HepG2 (cell line): ENCODE data around the gene PCDHGA1. TPM values are rescaled to one million over a fixed set of nuclear protein-coding genes. Genes with fewer than 3 reads are reported as not detected.

ENCODE experiments used
- ATAC-seq: fragments of 200-7000 bp; cut with Tn5 transposase; 3 replicates; pipeline ENCODE4 v1.9.1; 2020; ENCODE audit warnings: mild to moderate bottlenecking, moderate library complexity
- BruUV-seq: library from RNA; stranded (reverse); fragments of 400-500 nt; replicated peaks from 2 replicates; lab custom pipeline; 2021; lab: Mats Ljungman, UMichigan
- CTCF ChIA-PET: fragments of 300-600 bp; formaldehyde crosslinking; extraction: SDS; loops from one replicate; lab custom pipeline; 2021; ENCODE audit warnings: low total read pairs, inconsistent platforms, low intra/inter-chr PET ratio; lab: Yijun Ruan, JAX
- POLR2A ChIA-PET: fragments of 350-600 bp; sonication (Branson Sonifier 250); formaldehyde crosslinking; loops from one replicate; lab custom pipeline; 2020; ENCODE audit warnings: antibody characterized with exemption, inconsistent platforms; lab: Yijun Ruan, JAX
- DNase-seq: peaks from one replicate; pipeline ENCODE4 v3.0.0-alpha.2; 2015; ENCODE audit warnings: low spot score
- FAIRE-seq: peaks from 3 replicates; lab custom pipeline; 2011; peaks lifted over from hg19 to GRCh38; lab: Jason Lieb, UNC
- H2AFZ ChIP-seq: one replicate; pipeline ENCODE4 v1.6.1; 2011; ENCODE audit warnings: low read length, inconsistent platforms
- H3K27ac ChIP-seq: fragments of 300-600 bp; 3 replicates; pipeline ENCODE4 v1.8.0; 2011; ENCODE audit warnings: mixed run types, mild to moderate bottlenecking, mixed read lengths, low read length, inconsistent platforms; ENCODE audit not compliant: insufficient read depth; ENCODE audit errors: extremely low read length
- H3K27me3 ChIP-seq, 2 experiments: fragments of 200-600 bp in 1 of 2; 2 replicates in 1 of 2; 3 replicates in 1 of 2; pipeline versions ENCODE4 v1.6.0 to v1.8.0; 2011; ENCODE audit warnings: low read length in 2 of 2, mild to moderate bottlenecking in 2 of 2, moderate library complexity in 2 of 2, inconsistent platforms in 1 of 2; ENCODE audit not compliant: insufficient read depth in 2 of 2, control insufficient read depth in 1 of 2
- H3K36me3 ChIP-seq, 2 experiments: fragments of 200-600 bp in 1 of 2; replicated peaks in 1 of 2; 2 replicates in 1 of 2; 3 replicates in 1 of 2; pipeline versions ENCODE4 v1.5.1 to v1.8.0; 2011; ENCODE audit warnings: low read length in 2 of 2, inconsistent platforms in 1 of 2; ENCODE audit not compliant: insufficient read depth in 2 of 2, control insufficient read depth in 1 of 2
- H3K4me1 ChIP-seq: 2 replicates; pipeline ENCODE4 v1.5.1; 2012; ENCODE audit warnings: low read length, inconsistent platforms; ENCODE audit not compliant: insufficient read depth
- H3K4me2 ChIP-seq: 2 replicates; pipeline ENCODE4 v1.6.0; 2011; ENCODE audit warnings: low read depth, low read length, inconsistent platforms
- H3K4me3 ChIP-seq, 3 experiments: fragments of 200-600 bp in 1 of 3; sonication (generic), shearing (Covaris generic) in 1 of 3; replicated peaks in 1 of 3; 2 replicates each; pipeline ENCODE4 v1.5.1; 2011 to 2016; ENCODE audit warnings: low read length in 3 of 3, inconsistent platforms in 2 of 3, low read depth in 2 of 3, mild to moderate bottlenecking in 2 of 3, control low read depth in 1 of 3, mixed read lengths in 1 of 3; ENCODE audit not compliant: insufficient read depth in 1 of 3
- H3K79me2 ChIP-seq: one replicate; pipeline ENCODE4 v1.6.1; 2011; ENCODE audit warnings: low read length, inconsistent platforms; ENCODE audit not compliant: insufficient read depth
- H3K9ac ChIP-seq: 2 replicates; pipeline ENCODE4 v1.6.0; 2011; ENCODE audit warnings: mild to moderate bottlenecking, low read depth, low read length, inconsistent platforms; ENCODE audit not compliant: insufficient read depth
- H3K9me3 ChIP-seq: 2 replicates; pipeline ENCODE4 v1.5.1; 2012; ENCODE audit warnings: mild to moderate bottlenecking, low read length
- H4K20me1 ChIP-seq: 2 replicates; pipeline ENCODE4 v1.6.0; 2011; ENCODE audit warnings: inconsistent platforms, mild to moderate bottlenecking, low read length, moderate library complexity; ENCODE audit not compliant: insufficient read depth
- ATRX ChIP-seq: sonication (generic); formaldehyde crosslinking; IDR thresholded peaks from 2 replicates; pipeline ENCODE4 v1.4.0; 2020; ENCODE audit warnings: missing genetic modification reagents, borderline replicate concordance
- FLYWCH1 ChIP-seq: sonication (generic); formaldehyde crosslinking; IDR thresholded peaks from 2 replicates; pipeline ENCODE4 v1.8.1; 2023; ENCODE audit warnings: mild to moderate bottlenecking, missing genetic modification reagents
- HMG20A ChIP-seq: IDR thresholded peaks from 2 replicates; pipeline ENCODE4 v1.6.1; 2016; ENCODE audit warnings: borderline replicate concordance
- KLF13 ChIP-seq: sonication (generic); formaldehyde crosslinking; IDR thresholded peaks from 2 replicates; pipeline ENCODE4 v1.4.0; 2020; ENCODE audit warnings: mild to moderate bottlenecking, missing genetic modification reagents
- KMT2A ChIP-seq: sonication (generic); formaldehyde crosslinking; IDR thresholded peaks from 2 replicates; pipeline ENCODE4 v1.4.0; 2020; ENCODE audit warnings: missing genetic modification reagents
- POGZ ChIP-seq: sonication (generic); formaldehyde crosslinking; IDR thresholded peaks from 2 replicates; pipeline ENCODE4 v1.4.0; 2020; ENCODE audit warnings: mild to moderate bottlenecking, missing genetic modification reagents
- RARG ChIP-seq: sonication (generic); formaldehyde crosslinking; IDR thresholded peaks from 2 replicates; pipeline ENCODE4 v1.4.0; 2020; ENCODE audit warnings: low read depth, mild to moderate bottlenecking, missing genetic modification reagents
- RNF2 ChIP-seq: fragments of 450-650 bp; conservative IDR thresholded peaks from 2 replicates; pipeline ENCODE4 v1.6.1; 2016; ENCODE audit warnings: low read depth
- SALL1 ChIP-seq: sonication (generic); formaldehyde crosslinking; IDR thresholded peaks from 2 replicates; pipeline ENCODE4 v1.8.0; 2022; ENCODE audit warnings: mild to moderate bottlenecking, missing genetic modification reagents
- SALL2 ChIP-seq: sonication (generic); formaldehyde crosslinking; IDR thresholded peaks from 2 replicates; pipeline ENCODE4 v1.8.1; 2023; ENCODE audit warnings: mild to moderate bottlenecking, missing genetic modification reagents, inconsistent platforms
- SMYD3 ChIP-seq: sonication (generic); formaldehyde crosslinking; IDR thresholded peaks from 2 replicates; pipeline ENCODE4 v1.8.1; 2023; ENCODE audit warnings: mild to moderate bottlenecking, missing genetic modification reagents
- SPEN ChIP-seq: sonication (generic); formaldehyde crosslinking; IDR thresholded peaks from 2 replicates; pipeline ENCODE4 v1.5.1; 2020; ENCODE audit warnings: low read depth, mild to moderate bottlenecking, missing genetic modification reagents
- SRF ChIP-seq: IDR thresholded peaks from 2 replicates; pipeline ENCODE4 v1.6.1; 2011; ENCODE audit warnings: mild to moderate bottlenecking, low read depth, low read length, moderate library complexity
- SSRP1 ChIP-seq: IDR thresholded peaks from 2 replicates; pipeline ENCODE4 v1.6.1; 2016; ENCODE audit warnings: control low read depth
- ZNF318 ChIP-seq: sonication (generic); formaldehyde crosslinking; IDR thresholded peaks from 2 replicates; pipeline ENCODE4 v1.4.0; 2020; ENCODE audit warnings: mild to moderate bottlenecking, missing genetic modification reagents
- ZNF333 ChIP-seq: sonication (generic); formaldehyde crosslinking; IDR thresholded peaks from 2 replicates; pipeline ENCODE4 v1.4.0; 2020; ENCODE audit warnings: mild to moderate bottlenecking, missing genetic modification reagents, borderline replicate concordance
- ZNF878 ChIP-seq: sonication (generic); formaldehyde crosslinking; IDR thresholded peaks from 2 replicates; pipeline ENCODE4 v1.8.1; 2023; ENCODE audit warnings: mild to moderate bottlenecking, missing genetic modification reagents, moderate library complexity
- ZNF891 ChIP-seq: sonication (generic); formaldehyde crosslinking; IDR thresholded peaks from 2 replicates; pipeline ENCODE4 v1.5.0; 2020; ENCODE audit warnings: mild to moderate bottlenecking, missing genetic modification reagents
- ZSCAN29 ChIP-seq: sonication (generic); formaldehyde crosslinking; conservative IDR thresholded peaks from 2 replicates; pipeline ENCODE4 v1.4.0; 2020; ENCODE audit warnings: mild to moderate bottlenecking, missing genetic modification reagents
- WGBS: methylation state at CpG from one replicate; pipeline ENCODE4 v1.1.6; 2017; ENCODE audit warnings: low lambda C conversion rate; 5-methylcytosine and 5-hydroxymethylcytosine counted together
- in situ Hi-C: cut with HindIII; loops from 2 replicates; pipeline ENCODE4 v1.10.0; 2017; ENCODE audit warnings: low pct_unique_long_range_greater_than_20kb; ENCODE audit not compliant: extremely low pct_ligation_motif_present
- intact Hi-C: fragments of 100-400 bp; cut with micrococcal nuclease; formaldehyde crosslinking; loops from one replicate; pipeline ENCODE4 v1.10.0; 2022; ENCODE audit not compliant: unreplicated experiment
- polyA plus RNA-seq, 8 experiments: library from polyadenylated mRNA; depleted of rRNA in 3 of 8; stranded (reverse) in 7 of 8; unstranded in 1 of 8; fragments of >200 nt; fragmentation: Illumina TruSeq in 4 of 8; extraction: Trizol in 4 of 8; gene quantifications; 2 replicates each; pipeline versions ENCODE4 v1.2.1 to v1.2.3, GENCODE V29; 2011 to 2016; ENCODE audit warnings: low read depth in 4 of 8, missing spikeins in 1 of 8, mixed read lengths in 1 of 8; ENCODE audit not compliant: insufficient read depth in 1 of 8
- total RNA-seq, 5 experiments: library from RNA; depleted of rRNA; stranded (reverse); fragments of >200 nt; fragmentation: Illumina TruSeq; extraction: Trizol; gene quantifications; 2 replicates each; pipeline ENCODE4 v1.2.3, GENCODE V29; 2016; ENCODE audit warnings: low read depth in 1 of 5

The PCDHGA1 gene
- total and polyA plus RNA-seq, 2 of the 13 experiments (the other 11 are each of a cell fraction or from before 2014, with no cell fraction given): 0.31 to 0.40 TPM

DNA sequence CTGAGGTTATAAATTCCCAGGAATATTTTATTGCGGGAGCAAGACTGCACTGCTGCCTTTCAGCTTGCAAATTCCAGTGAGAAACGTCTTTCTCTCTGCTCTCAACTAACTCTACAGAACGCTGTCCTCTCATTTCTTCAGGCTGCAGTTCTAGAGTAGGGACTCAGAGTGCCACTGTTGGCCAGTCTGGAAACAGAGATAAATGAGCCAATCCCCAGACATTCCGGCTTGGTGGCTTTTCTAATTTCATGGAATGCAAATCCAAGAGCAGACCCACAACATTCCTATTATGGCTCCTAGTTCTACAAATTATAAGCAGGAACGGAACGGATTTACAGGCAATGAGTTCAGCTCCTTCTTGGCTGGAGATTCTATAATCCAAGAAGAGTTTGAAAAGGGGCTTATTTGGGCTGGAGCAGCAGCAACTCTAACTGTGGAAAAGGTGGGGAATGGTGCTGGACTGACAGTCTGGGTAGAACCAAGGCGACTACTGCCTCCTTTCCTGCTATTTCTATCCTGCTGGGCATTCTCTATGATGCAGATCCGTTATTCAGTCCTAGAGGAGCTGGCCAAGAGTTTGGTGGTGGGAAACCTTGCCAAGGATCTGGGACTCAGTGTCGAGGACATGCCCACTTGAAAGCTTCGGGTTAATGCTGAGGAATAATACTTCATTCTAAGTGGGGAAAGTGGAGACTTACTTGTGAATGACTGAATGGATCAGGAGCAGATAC, 109.3 kb downstream of the PCDHGA1 start:
- Histone ChIP-seq H3K4me3 (no peak overlapping the region), H4K20me1 (no peaks in the 10 kb centered on the region), H3K79me2 (no peaks in the 10 kb centered on the region), H3K9ac (no peak overlapping the region), H3K4me1 (no peaks in the 10 kb centered on the region), H3K27ac (no peak overlapping the region), H3K4me2 (no peak overlapping the region), H3K27me3 (no peaks in the 10 kb centered on the region), H3K9me3 (no peaks in the 10 kb centered on the region), H3K36me3 (no peaks in the 10 kb centered on the region), H2AFZ (no peak overlapping the region)
- ChIA-PET POLR2A (no interaction called here), CTCF (no interaction called here)
- DNase-seq: no peak
- in situ Hi-C loops (no loop called here), intact Hi-C loops (no loop called here)
- BruUV-seq: no TSS peak
- no peak for ATAC-seq
- WGBS: 9% methylated on average over 10 of the region's 10 CpGs
- FAIRE-seq: no peak
- TF ChIP-seq HMG20A: no peak
- no peak for TF ChIP-seq ZNF318 (CRISPR knock-in tag)
- TF ChIP-seq RARG (CRISPR knock-in tag): no peak
- no peak for TF ChIP-seq SMYD3
- TF ChIP-seq RNF2: no peak
- TF ChIP-seq ZNF891 (CRISPR knock-in tag): no peak
- TF ChIP-seq SALL1 (CRISPR knock-in tag): no peak
- no peak for TF ChIP-seq ZNF878 (CRISPR knock-in tag)
- TF ChIP-seq SPEN: no peak
- TF ChIP-seq KLF13 (CRISPR knock-in tag): no peak
- no peak for TF ChIP-seq ZSCAN29 (CRISPR knock-in tag)
- no peak for TF ChIP-seq POGZ (CRISPR knock-in tag)
- no peak for TF ChIP-seq FLYWCH1 (CRISPR knock-in tag)
- TF ChIP-seq KMT2A: no peak
- no peak for TF ChIP-seq SALL2 (CRISPR knock-in tag)
- no peak for TF ChIP-seq ZNF333 (CRISPR knock-in tag)
- TF ChIP-seq ATRX (CRISPR knock-in tag): no peak
- no peak for TF ChIP-seq SRF
- no peak for TF ChIP-seq SSRP1 (CRISPR knock-in tag)
